ENCODE results near the gene KCTD4.

Gene KCTD4

DNA sequence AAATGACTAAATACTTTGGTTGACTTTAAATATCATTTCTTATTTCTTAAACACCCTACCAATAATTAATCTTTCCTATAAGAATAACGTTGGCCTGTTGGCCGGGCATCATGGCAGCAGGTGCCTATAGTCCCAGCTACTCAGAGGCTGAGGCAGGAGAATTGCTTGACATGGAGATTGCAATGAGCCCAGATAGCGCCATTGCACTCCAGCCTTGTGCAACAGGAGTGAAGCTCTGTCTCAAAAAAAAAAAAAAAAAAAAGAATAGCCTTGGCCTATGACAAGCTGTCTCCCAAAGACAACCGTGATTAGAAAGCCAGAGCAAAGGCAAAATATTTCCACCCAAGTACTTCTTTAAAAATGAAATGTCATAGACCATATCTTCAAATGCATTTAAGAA lies 24.5 kb upstream of the KCTD4 start:
- Histone ChIP-seq H3K9ac (no peak overlapping the region), H3K27ac (no peak overlapping the region), H3K4me3 (IDR thresholded peaks at IDR 0.05; ENCODE audit: insufficient read depth, low read depth, low read length) (no peak overlapping the region), H3K36me3 (ENCODE audit: insufficient read depth) (no peaks in the 10 kb centered on the region), H4K20me1 (ENCODE audit: insufficient read depth) (no peaks in the 10 kb centered on the region), H3K4me2 (no peak overlapping the region), H3K27me3 (ENCODE audit: insufficient read depth, low read depth) (no peaks in the 10 kb centered on the region), H3K79me2 (ENCODE audit: insufficient read depth, low read depth) (no peaks in the 10 kb centered on the region), H2AFZ (ENCODE audit: low read depth) (no peak overlapping the region), H3K4me1 (ENCODE audit: low read depth, poor library complexity, severe bottlenecking) (no peaks in the 10 kb centered on the region)
- TF ChIP-seq, protein P1, sequence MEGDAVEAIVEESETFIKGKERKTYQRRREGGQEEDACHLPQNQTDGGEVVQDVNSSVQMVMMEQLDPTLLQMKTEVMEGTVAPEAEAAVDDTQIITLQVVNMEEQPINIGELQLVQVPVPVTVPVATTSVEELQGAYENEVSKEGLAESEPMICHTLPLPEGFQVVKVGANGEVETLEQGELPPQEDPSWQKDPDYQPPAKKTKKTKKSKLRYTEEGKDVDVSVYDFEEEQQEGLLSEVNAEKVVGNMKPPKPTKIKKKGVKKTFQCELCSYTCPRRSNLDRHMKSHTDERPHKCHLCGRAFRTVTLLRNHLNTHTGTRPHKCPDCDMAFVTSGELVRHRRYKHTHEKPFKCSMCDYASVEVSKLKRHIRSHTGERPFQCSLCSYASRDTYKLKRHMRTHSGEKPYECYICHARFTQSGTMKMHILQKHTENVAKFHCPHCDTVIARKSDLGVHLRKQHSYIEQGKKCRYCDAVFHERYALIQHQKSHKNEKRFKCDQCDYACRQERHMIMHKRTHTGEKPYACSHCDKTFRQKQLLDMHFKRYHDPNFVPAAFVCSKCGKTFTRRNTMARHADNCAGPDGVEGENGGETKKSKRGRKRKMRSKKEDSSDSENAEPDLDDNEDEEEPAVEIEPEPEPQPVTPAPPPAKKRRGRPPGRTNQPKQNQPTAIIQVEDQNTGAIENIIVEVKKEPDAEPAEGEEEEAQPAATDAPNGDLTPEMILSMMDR (conservative IDR thresholded peaks at IDR 0.05; ENCODE audit: low read depth, low read length), result no peak

DNA sequence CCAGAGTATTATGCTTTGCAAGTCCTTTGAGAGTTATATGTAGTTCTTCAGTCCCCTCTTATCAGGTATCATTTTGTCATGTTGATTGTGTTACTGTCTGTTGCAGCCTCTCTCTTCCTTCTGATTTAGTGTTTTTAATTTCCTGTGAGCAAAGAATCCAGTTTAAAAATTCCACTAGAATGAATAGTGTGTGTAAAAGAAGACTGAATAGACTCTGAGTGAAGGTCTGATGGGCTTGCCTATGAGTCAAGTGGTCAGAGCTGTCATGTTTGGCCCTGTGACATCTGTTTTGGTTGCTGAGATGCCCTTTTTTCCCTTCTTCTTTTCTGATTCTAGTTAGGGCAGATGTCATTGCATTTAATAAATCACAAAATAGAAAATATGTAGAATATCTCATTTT lies 23.3 kb upstream of the KCTD4 start:
- Histone ChIP-seq H3K9ac (no peak overlapping the region), H3K79me2 (ENCODE audit: insufficient read depth, low read depth) (no peaks in the 10 kb centered on the region), H4K20me1 (ENCODE audit: insufficient read depth) (no peaks in the 10 kb centered on the region), H3K4me1 (ENCODE audit: low read depth, poor library complexity, severe bottlenecking) (peaks cover 3% of the 10 kb centered on the region), H3K27me3 (ENCODE audit: insufficient read depth, low read depth) (no peaks in the 10 kb centered on the region), H2AFZ (ENCODE audit: low read depth) (no peak overlapping the region), H3K4me3 (IDR thresholded peaks at IDR 0.05; ENCODE audit: insufficient read depth, low read depth, low read length) (no peak overlapping the region), H3K27ac (no peak overlapping the region), H3K4me2 (no peak overlapping the region), H3K36me3 (ENCODE audit: insufficient read depth) (no peaks in the 10 kb centered on the region)
- TF ChIP-seq, protein P1 (conservative IDR thresholded peaks at IDR 0.05; ENCODE audit: low read depth, low read length), result no peak

DNA sequence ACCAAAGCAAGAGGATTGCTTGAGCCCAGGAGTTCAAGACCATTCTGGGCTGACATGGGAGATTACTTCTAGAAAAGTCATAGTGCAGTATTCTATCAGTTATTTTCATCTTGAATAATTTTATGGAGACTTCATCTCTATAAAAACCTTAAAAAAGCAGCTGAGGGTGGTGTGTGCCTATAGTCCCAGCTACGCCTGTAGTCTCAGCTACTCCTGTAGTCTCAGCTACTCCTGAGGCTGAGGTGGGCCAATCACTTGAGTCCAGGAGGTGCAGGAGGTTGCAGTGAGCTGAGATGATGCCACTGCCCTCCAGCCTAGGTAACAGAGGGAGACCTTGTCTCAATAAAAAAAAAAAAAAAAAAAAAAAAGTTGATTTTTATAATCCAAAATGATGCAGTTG lies 22.1 kb upstream of the KCTD4 start:
- Histone ChIP-seq H2AFZ (ENCODE audit: low read depth) (no peak overlapping the region), H3K27ac (no peak overlapping the region), H3K4me1 (ENCODE audit: low read depth, poor library complexity, severe bottlenecking) (peaks cover 14% of the 10 kb centered on the region), H3K4me3 (IDR thresholded peaks at IDR 0.05; ENCODE audit: insufficient read depth, low read depth, low read length) (no peak overlapping the region), H3K9ac (no peak overlapping the region), H3K4me2 (no peak overlapping the region), H3K27me3 (ENCODE audit: insufficient read depth, low read depth) (no peaks in the 10 kb centered on the region), H3K36me3 (ENCODE audit: insufficient read depth) (no peaks in the 10 kb centered on the region), H4K20me1 (ENCODE audit: insufficient read depth) (no peaks in the 10 kb centered on the region), H3K79me2 (ENCODE audit: insufficient read depth, low read depth) (no peaks in the 10 kb centered on the region)
- TF ChIP-seq, protein P1 (conservative IDR thresholded peaks at IDR 0.05; ENCODE audit: low read depth, low read length), result no peak

GRCh38 chr13:45222516-45222915 lies 21.7 kb upstream of the KCTD4 start:
- no peak overlapping the region for H3K4me2 ChIP-seq
- H3K36me3 ChIP-seq (ENCODE audit: insufficient read depth), result no peaks in the 10 kb centered on the region
- H3K4me1 ChIP-seq (ENCODE audit: low read depth, poor library complexity, severe bottlenecking), result peaks cover 14% of the 10 kb centered on the region
- H3K27ac ChIP-seq, result no peak overlapping the region
- H3K9ac ChIP-seq, result no peak overlapping the region
- no peak overlapping the region for H2AFZ ChIP-seq (ENCODE audit: low read depth)
- H3K79me2 ChIP-seq (ENCODE audit: insufficient read depth, low read depth), result no peaks in the 10 kb centered on the region
- H4K20me1 ChIP-seq (ENCODE audit: insufficient read depth), result no peaks in the 10 kb centered on the region
- no peak overlapping the region for H3K4me3 ChIP-seq (IDR thresholded peaks at IDR 0.05; ENCODE audit: insufficient read depth, low read depth, low read length)
- TF ChIP-seq, protein P1 (conservative IDR thresholded peaks at IDR 0.05; ENCODE audit: low read depth, low read length), result no peak
- no peaks in the 10 kb centered on the region for H3K27me3 ChIP-seq (ENCODE audit: insufficient read depth, low read depth)

Measured in KMS-11 (cell line).